ENCODE data around the gene SHD.

- TF ChIP-seq, protein P1, sequence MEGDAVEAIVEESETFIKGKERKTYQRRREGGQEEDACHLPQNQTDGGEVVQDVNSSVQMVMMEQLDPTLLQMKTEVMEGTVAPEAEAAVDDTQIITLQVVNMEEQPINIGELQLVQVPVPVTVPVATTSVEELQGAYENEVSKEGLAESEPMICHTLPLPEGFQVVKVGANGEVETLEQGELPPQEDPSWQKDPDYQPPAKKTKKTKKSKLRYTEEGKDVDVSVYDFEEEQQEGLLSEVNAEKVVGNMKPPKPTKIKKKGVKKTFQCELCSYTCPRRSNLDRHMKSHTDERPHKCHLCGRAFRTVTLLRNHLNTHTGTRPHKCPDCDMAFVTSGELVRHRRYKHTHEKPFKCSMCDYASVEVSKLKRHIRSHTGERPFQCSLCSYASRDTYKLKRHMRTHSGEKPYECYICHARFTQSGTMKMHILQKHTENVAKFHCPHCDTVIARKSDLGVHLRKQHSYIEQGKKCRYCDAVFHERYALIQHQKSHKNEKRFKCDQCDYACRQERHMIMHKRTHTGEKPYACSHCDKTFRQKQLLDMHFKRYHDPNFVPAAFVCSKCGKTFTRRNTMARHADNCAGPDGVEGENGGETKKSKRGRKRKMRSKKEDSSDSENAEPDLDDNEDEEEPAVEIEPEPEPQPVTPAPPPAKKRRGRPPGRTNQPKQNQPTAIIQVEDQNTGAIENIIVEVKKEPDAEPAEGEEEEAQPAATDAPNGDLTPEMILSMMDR (conservative IDR thresholded peaks at IDR 0.05): no peak
- TF ChIP-seq EZH2 (IDR thresholded peaks at IDR 0.05; ENCODE audit: low read depth): no peak
Observed at GRCh38 chr19:4327877-4328242, 48.8 kb downstream of the SHD start.
